GM18951 (cell line): ENCODE data around the gene SKP2.

ENCODE experiments used
- POLR2A ChIP-seq: IDR thresholded peaks from 4 replicates; pipeline ENCODE4 v1.6.1; 2011; ENCODE audit warnings: mild to moderate bottlenecking; ENCODE audit not compliant: insufficient read length, insufficient read depth; ENCODE audit errors: extremely low read depth
- in situ Hi-C: fragments of 300-500 bp; cut with MboI; formaldehyde crosslinking; loops from one replicate; pipeline ENCODE4 v1.12.0; 2022; ENCODE audit warnings: low sequenced_read_pairs, mixed read lengths, inconsistent platforms; ENCODE audit not compliant: unreplicated experiment

SKP2 gene

GRCh38 chr5:36199620-36200019 is 47.7 kb downstream of the SKP2 start:
- in situ Hi-C loops = no loop called here
- no peak for TF ChIP-seq POLR2A

- in situ Hi-C loops = no loop called here
- TF ChIP-seq POLR2A = no peak
Observed at GRCh38 chr5:36200513-36200912, 48.6 kb downstream of the SKP2 start.

GRCh38 chr5:36202521-36202961 is 50.6 kb downstream of the SKP2 start:
- no peak for TF ChIP-seq POLR2A
- in situ Hi-C loops = no loop called here

GRCh38 chr5:36205329-36205728 is 53.4 kb downstream of the SKP2 start:
- in situ Hi-C loops = no loop called here
- no peak for TF ChIP-seq POLR2A

GRCh38 chr5:36206913-36207312 is 55.0 kb downstream of the SKP2 start:
- in situ Hi-C loops = no loop called here
- TF ChIP-seq POLR2A = no peak

- TF ChIP-seq POLR2A = no peak
- in situ Hi-C loops = no loop called here
Observed at GRCh38 chr5:36208786-36209185, 56.9 kb downstream of the SKP2 start.

GRCh38 chr5:36209664-36210063 is 57.8 kb downstream of the SKP2 start:
- TF ChIP-seq POLR2A = no peak
- in situ Hi-C loops = no loop called here

- TF ChIP-seq POLR2A = no peak
- in situ Hi-C loops = no loop called here
Observed at GRCh38 chr5:36214436-36214835, 62.5 kb downstream of the SKP2 start.

GRCh38 chr5:36215910-36216309 is 64.0 kb downstream of the SKP2 start:
- in situ Hi-C loops = no loop called here
- TF ChIP-seq POLR2A = no peak

- TF ChIP-seq POLR2A = no peak
- in situ Hi-C loops = no loop called here
Observed at GRCh38 chr5:36217567-36217966, 65.7 kb downstream of the SKP2 start.

- no peak for TF ChIP-seq POLR2A
Observed at GRCh38 chr5:36217988-36218387, 66.1 kb downstream of the SKP2 start.

GRCh38 chr5:36222620-36223019 is 70.7 kb downstream of the SKP2 start:
- in situ Hi-C loops = no loop called here

More at GRCh38 chr5:36217988-36218387, 66.1 kb downstream of the SKP2 start:
- in situ Hi-C loops = no loop called here

GRCh38 chr5:36227046-36227445 is 75.1 kb downstream of the SKP2 start:
- in situ Hi-C loops = no loop called here
- TF ChIP-seq POLR2A = no peak

More at GRCh38 chr5:36222620-36223019, 70.7 kb downstream of the SKP2 start:
- TF ChIP-seq POLR2A = no peak

- no peak for TF ChIP-seq POLR2A
- in situ Hi-C loops = no loop called here
Observed at GRCh38 chr5:36228505-36228904, 76.6 kb downstream of the SKP2 start.
